ENCODE measurements around the gene MMP23B.

DNA sequence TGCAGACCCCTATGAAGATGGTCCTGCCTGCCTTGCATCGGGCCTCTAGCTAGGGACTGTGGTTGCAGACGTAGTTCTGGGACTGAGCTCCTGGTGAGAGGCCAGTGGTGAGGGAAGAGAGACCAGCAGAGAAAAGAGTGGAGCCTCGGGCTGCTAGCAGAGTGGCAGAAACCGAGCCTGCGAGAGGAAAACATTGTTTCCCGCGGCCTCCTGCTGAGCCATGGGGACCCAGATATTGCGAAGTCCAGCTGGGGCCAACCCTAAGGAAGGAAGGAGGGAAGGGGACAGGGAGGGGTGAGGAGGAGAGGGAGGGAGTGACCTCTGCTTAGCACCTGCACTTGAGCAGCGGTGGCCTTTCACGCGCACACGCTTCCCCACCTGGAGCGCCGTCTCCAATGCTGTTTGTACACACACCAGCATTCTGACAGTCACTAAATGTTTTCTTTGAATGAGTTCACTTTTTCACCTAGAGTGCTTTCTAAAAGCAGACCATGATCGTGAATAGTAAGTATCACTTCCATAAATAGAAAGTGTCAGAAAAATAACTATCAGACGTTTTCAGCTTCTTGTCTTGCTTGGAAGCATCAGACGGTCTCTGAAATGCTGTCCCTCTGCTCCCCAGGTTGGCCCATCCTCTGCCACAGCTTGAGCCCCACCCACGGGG lies 29.5 kb upstream of the MMP23B start:
- TF ChIP-seq, protein P1, sequence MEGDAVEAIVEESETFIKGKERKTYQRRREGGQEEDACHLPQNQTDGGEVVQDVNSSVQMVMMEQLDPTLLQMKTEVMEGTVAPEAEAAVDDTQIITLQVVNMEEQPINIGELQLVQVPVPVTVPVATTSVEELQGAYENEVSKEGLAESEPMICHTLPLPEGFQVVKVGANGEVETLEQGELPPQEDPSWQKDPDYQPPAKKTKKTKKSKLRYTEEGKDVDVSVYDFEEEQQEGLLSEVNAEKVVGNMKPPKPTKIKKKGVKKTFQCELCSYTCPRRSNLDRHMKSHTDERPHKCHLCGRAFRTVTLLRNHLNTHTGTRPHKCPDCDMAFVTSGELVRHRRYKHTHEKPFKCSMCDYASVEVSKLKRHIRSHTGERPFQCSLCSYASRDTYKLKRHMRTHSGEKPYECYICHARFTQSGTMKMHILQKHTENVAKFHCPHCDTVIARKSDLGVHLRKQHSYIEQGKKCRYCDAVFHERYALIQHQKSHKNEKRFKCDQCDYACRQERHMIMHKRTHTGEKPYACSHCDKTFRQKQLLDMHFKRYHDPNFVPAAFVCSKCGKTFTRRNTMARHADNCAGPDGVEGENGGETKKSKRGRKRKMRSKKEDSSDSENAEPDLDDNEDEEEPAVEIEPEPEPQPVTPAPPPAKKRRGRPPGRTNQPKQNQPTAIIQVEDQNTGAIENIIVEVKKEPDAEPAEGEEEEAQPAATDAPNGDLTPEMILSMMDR (IDR thresholded peaks at IDR 0.05), result no peak
- no peak for TF ChIP-seq POLR2A (IDR thresholded peaks at IDR 0.05)

Measured in stomach (tissue), 4 donors.